GM21360 (cell line): ENCODE results near the gene TMPRSS11B.
"Not testable (repeated sequence)": the region's sequence is repeated elsewhere in the genome, so short reads cannot be mapped to it uniquely, and the experiment has no call there.

Source experiments
- ATAC-seq: cut with Tn5 transposase; IDR thresholded peaks from one replicate; pipeline ENCODE4 v1.9.1; 2021; ENCODE audit warnings: mild to moderate bottlenecking, moderate library complexity; ENCODE audit not compliant: unreplicated experiment

The TMPRSS11B gene

DNA sequence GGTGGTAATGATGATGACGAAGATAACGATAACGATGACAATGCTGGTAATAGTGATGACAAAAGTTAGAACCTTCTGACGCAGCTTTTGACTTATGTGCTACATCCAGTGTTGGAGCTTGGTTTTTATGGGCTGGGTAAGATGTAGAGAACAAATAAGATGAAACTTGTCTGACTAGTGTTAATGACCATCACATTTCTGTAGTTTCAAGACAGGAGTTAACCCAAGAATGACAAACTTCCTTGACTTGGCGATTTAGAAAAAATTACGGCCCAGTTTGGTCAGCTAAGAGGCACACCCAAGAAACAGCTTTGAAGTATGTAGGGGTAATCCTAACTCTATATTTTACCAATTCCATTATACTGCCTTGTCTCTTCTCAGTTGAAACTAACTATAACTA is at the start of gene TMPRSS11B:
Gene TMPRSS11B (minus strand): TSS at position 101 of the 400 bp plus-strand sequence. CDS start 136 bp downstream, outside the sequence.
- no peak for ATAC-seq

GRCh38 chr4:68291256-68291655 is 45.8 kb upstream of the TMPRSS11B start:
- no peak for ATAC-seq

GRCh38 chr4:68288393-68288740 is 42.9 kb upstream of the TMPRSS11B start:
- ATAC-seq: no peak

DNA sequence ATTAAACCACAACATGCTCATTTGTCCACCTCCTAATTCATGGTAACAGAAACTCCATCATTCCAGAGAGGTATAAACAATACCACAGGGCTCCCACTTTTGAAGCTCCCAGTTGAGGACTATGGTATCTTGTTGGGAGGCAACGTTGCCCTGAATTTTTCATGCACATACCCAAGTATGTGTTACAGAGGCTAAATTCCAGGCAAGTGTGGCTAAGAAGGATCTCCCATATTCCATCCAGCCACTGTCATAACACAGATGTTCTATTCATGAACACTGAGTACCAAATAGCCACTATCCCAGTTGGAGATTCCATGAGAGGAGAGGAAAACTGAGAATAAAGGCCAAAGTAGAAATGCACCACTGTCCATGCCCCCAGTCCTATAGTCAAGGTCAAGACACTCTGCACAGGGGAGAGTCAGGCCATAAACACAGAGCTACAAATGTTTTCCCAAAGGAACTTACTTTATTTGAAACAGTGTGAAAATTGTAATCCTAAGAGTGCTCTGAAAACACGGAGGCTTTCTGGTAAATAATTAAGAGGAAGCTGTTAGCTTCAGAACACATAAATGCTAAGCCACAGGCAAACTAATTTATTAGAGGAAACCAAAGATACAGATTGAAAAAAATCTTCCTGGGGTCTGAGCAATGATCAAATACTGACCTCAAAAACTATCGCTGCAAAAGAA is 42.4 kb upstream of the TMPRSS11B start:
- no peak for ATAC-seq

- ATAC-seq: no peak
Measured at GRCh38 chr4:68283714-68284113, 38.2 kb upstream of the TMPRSS11B start.

GRCh38 chr4:68283095-68283494 is 37.6 kb upstream of the TMPRSS11B start:
- ATAC-seq: no peak

- not testable (repeated sequence) for ATAC-seq
Measured at GRCh38 chr4:68281796-68282740, 36.6 kb upstream of the TMPRSS11B start.

GRCh38 chr4:68278029-68278428 is 32.5 kb upstream of the TMPRSS11B start:
- no peak for ATAC-seq

DNA sequence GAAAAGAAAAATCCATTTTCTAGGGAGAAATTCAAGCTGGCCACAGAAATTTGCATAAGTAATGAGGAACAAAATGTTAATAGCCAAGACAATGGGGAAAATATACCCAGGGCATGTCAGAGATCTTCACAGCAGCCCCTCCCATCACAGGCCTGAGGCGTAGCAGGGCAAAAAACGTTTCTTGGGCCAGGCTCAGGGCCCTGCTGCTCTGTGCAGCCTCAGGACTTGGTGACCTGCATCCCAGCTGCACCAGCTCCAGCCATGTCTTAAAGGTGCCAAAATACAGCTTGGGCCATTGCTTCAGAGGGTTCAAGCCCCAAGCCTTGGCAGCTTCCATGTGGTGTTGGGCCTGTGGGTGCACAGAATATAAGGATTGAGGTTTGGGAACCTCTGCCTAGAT is 32.1 kb upstream of the TMPRSS11B start:
- no peak for ATAC-seq

DNA sequence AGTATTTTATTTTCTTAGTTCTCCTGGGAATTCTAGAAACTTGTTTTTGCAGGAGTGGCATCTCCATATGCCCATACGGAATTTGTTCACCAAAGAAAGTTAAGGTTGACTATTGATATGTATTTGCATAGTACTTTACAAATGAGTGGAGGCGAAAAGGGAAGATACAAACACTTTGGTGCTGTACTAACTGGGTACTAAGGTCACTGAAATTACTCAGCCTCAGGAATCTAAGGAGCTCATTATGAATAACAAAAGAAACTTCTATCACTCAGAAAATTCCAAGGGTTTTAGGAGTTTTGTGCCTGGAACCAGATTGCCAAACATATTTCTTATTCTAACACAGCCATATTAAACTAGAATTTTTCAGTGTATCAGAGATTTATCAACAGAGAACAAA is 27.4 kb upstream of the TMPRSS11B start:
- peak; percentile 42 for ATAC-seq

DNA sequence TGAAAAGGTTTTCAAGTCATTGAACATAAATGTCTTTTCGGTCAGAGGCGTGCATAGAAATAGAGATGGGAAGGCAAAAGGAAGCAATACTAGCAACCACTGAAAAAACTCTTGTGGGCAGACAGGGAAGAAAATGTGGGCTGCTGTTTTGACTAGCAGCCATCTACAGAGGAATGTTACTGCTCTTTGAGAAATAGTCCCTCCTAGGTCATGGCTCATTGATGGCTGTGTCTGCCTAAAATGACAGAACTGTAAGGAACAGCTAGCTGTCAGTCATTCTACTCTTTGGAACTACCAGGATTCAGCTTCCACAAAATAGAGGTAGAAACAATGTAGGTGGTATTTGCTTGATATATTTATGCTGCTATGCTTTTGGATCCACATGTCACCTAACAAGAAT is 26.9 kb upstream of the TMPRSS11B start:
- peak; percentile 62 for ATAC-seq

DNA sequence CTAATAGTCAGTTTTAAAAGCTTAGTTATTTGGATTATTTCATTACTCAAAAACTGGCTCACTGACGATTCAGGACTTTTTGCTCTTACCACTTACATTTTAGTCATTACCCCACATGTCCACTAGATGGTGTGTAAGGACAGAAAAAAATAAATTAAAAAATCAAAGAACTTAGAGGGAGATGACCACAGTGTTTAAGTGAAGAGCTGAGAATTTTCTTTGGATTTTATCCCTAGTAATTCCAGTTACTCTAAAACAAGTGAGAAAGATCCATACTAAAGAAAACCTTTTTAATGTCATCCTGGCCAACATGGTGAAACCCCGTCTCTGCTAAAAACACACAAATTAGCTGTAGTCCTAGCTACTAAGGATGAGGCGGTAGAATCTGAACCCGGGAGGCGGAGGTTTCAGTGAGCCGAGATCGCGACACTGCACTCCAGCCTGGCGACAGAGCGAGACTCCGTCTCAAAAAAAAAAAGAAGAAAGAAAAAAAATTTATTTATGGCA is 26.4 kb upstream of the TMPRSS11B start:
- peak; percentile 60 for ATAC-seq

DNA sequence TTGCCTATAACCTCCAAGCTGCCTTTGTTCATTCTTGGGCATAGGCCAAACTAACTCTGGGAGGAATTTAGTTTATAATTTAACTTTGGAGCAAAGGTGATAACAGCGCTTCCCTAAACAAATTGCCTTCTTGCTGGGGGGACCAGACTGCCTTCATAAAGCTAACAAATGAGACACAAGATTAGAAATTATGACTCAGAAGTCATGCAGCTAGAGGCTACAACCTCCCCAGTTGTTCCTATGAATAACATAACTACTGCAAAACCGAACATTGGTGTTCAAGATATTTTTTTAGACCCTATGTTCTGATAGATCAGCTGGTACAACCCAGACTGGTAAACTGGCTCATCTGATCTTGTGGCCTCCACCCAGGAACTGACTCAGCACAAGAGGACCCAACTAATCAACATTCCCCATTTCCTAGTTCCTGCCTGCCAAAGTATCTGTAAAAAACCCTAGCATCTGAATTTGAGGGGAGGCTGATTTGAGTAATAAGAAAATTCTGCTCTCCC is 22.0 kb upstream of the TMPRSS11B start:
- ATAC-seq: no peak

- ATAC-seq: no peak
Measured at GRCh38 chr4:68264875-68265565, 19.5 kb upstream of the TMPRSS11B start.

DNA sequence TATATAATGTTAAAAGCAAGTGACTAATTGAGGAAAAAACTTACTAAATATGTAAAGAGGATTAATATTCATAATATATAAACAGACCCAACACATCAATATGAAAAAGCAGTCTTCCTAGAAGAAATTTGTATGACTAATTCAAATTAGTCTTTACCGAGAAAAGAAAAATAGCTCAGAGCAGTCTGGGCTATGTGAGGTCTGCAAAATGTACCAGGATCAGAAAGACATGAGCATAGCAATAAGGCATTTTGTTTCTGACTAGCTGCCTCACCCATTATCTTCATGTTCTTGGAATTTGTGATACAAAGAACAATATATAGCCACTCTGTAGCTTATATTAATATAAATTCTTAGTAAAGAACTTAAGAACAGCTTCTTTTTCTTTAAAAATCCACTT is 13.7 kb upstream of the TMPRSS11B start:
- ATAC-seq: no peak

GRCh38 chr4:68257719-68258118 is 12.2 kb upstream of the TMPRSS11B start:
- no peak for ATAC-seq

- no peak for ATAC-seq
Measured at GRCh38 chr4:68256284-68256683, 10.8 kb upstream of the TMPRSS11B start.

GRCh38 chr4:68250151-68250930 is 4.8 kb upstream of the TMPRSS11B start:
- no peak for ATAC-seq

- peak; percentile 98 for ATAC-seq
Measured at GRCh38 chr4:68249434-68249833, 3.9 kb upstream of the TMPRSS11B start.

GRCh38 chr4:68240620-68241019 is 4.9 kb downstream of the TMPRSS11B start:
- no peak for ATAC-seq
